ENCODE measurements around the gene LSS. TPM values are rescaled to one million over a fixed set of nuclear protein-coding genes. Genes with fewer than 3 reads are reported as not detected.

LSS gene
- total RNA-seq, 1 experiment from 2014 or later = 130 TPM

DNA sequence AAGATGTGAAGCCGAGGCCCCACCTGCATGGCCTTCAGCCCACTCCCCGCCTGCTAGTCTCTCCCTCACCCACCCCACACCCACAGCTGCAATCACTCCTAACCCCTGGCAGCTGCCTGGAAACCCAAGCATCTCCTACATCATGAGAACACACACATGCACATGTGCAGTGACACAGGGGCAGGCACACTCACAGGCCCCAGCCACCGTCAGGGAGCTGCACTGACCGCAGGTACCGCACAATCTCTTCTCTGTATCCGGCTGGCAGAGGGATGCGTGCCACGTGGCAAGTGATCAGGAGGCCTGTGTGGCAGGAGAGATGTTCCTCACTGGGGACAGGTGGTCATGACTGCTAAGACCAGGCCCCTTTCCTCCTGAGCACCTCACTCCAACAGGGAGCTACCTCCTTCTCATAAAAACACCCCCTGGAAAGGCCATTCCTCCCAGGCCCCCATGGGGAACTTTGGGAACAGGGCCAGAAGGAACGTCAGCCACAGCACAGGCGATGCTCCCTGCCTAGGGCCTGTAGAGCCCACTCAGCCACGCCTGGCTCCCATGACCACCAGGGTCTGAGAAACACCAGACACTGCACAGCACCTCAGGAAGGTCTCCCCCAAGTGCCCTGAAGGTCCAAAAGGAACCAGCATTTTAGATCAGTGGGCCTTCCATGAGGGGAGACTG lies 6.0 kb downstream of the LSS start:
- POLR2A ChIA-PET (ENCODE audit: low non-redundant PET) = no interaction called here
- CTCF ChIA-PET = no interaction called here
- intact Hi-C loops (cut with micrococcal nuclease; ENCODE audit: unreplicated experiment) = no loop called here

DNA sequence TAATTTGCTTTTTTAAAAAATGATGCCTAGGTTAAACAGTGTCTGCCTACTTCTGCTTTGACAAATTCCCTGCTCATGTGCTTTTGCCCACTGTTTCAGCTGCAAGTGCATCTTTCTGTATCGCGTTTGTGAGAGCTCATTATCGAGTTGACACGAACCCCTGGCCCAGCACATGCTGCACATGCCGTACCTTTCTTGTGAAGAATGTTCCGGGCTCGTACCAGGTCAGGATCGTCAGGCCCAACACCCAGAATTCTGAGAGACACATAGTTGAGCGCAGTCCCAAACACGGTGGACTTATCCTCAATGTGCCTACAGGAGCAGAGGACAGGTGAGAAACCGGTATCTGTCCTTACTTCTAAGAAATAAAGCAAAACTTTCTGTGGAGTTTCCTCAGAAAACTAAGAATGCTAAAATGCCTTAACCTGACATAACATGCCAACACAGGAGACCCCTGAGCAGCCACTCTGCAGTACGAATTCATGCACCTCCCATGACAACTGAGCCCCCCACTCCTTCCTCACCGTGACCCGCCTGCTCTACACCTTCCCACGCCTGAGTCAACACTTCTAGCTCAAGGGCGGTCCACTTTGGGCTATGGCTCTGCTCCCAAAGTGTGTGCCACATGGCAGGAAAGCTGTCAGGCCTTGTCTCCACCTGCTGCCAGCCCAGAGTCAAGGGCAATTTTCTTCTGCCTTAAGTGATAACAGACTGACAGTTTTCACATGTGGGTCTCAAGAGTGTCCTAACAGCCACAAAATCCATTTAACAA lies 6.7 kb downstream of the LSS start:
- Histone ChIP-seq H3K36me3 (ENCODE audit: insufficient read depth, low read length, poor library complexity, severe bottlenecking) (peaks cover 42% of the 10 kb centered on the region), H3K27me3 (replicated peaks; ENCODE audit: insufficient read depth, low read depth, low read length, poor library complexity) (no peaks in the 10 kb centered on the region), H3K9me3 (ENCODE audit: low read depth, low read length, poor library complexity, severe bottlenecking) (no peaks in the 10 kb centered on the region), H3K27ac (ENCODE audit: low read depth, low read length, poor library complexity, severe bottlenecking) (no peak overlapping the region), H3K4me1 (ENCODE audit: insufficient read depth, low read length, poor library complexity, severe bottlenecking) (peaks cover 11% of the 10 kb centered on the region), H3K4me3 (ENCODE audit: low read depth, low read length, poor library complexity, severe bottlenecking) (no peak overlapping the region)
- TF ChIP-seq, protein P1, sequence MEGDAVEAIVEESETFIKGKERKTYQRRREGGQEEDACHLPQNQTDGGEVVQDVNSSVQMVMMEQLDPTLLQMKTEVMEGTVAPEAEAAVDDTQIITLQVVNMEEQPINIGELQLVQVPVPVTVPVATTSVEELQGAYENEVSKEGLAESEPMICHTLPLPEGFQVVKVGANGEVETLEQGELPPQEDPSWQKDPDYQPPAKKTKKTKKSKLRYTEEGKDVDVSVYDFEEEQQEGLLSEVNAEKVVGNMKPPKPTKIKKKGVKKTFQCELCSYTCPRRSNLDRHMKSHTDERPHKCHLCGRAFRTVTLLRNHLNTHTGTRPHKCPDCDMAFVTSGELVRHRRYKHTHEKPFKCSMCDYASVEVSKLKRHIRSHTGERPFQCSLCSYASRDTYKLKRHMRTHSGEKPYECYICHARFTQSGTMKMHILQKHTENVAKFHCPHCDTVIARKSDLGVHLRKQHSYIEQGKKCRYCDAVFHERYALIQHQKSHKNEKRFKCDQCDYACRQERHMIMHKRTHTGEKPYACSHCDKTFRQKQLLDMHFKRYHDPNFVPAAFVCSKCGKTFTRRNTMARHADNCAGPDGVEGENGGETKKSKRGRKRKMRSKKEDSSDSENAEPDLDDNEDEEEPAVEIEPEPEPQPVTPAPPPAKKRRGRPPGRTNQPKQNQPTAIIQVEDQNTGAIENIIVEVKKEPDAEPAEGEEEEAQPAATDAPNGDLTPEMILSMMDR (conservative IDR thresholded peaks at IDR 0.05; ENCODE audit: low read depth, low read length) = no peak
- TF ChIP-seq EZH2 (IDR thresholded peaks at IDR 0.05; ENCODE audit: borderline replicate concordance, low read depth, low read length, poor library complexity, severe bottlenecking) = no peak
- ChIA-PET CTCF (no interaction called here), POLR2A (ENCODE audit: low non-redundant PET) (no interaction called here)
- no peak for DNase-seq (ENCODE audit: low spot score)
- intact Hi-C loops (cut with micrococcal nuclease; ENCODE audit: unreplicated experiment) = no loop called here
- no TSS peak for BruUV-seq (replicated peaks)

More for the DNA sequence above, 6.0 kb downstream of the LSS start:
- TF ChIP-seq EZH2 (IDR thresholded peaks at IDR 0.05; ENCODE audit: borderline replicate concordance, low read depth, low read length, poor library complexity, severe bottlenecking) = no peak
- TF ChIP-seq, protein P1 (conservative IDR thresholded peaks at IDR 0.05; ENCODE audit: low read depth, low read length) = no peak
- no peak for DNase-seq (ENCODE audit: low spot score)
- no TSS peak for BruUV-seq (replicated peaks)
- H3K27me3 ChIP-seq (replicated peaks; ENCODE audit: insufficient read depth, low read depth, low read length, poor library complexity) = no peaks in the 10 kb centered on the region
- H3K36me3 ChIP-seq (ENCODE audit: insufficient read depth, low read length, poor library complexity, severe bottlenecking) = peaks cover 42% of the 10 kb centered on the region
- peaks cover 12% of the 10 kb centered on the region for H3K4me1 ChIP-seq (ENCODE audit: insufficient read depth, low read length, poor library complexity, severe bottlenecking)
- no peaks in the 10 kb centered on the region for H3K9me3 ChIP-seq (ENCODE audit: low read depth, low read length, poor library complexity, severe bottlenecking)
- no peak overlapping the region for H3K4me3 ChIP-seq (ENCODE audit: low read depth, low read length, poor library complexity, severe bottlenecking)
- peak overlapping the region; percentile 10 for H3K27ac ChIP-seq (ENCODE audit: low read depth, low read length, poor library complexity, severe bottlenecking)

DNA sequence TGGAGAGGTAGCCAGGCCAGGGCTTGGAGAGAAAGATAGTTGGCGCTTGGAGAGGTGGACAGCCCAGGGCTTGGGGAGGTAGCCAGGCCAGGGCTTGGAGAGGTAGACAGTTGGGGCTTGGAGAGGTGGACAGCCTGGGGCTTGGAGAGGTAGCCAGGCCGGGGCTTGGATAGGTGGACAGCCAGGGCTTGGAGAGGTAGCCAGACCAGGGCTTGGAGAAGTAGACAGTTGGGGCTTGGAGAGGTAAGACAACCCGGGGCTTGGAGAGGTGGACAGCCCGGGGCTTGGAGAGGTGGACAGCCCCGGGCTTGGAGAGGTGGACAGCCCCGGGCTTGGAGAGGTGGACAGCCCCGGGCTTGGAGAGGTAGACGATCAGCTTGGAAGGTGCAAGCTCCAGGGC lies 7.7 kb downstream of the LSS start:
- H3K27ac ChIP-seq (ENCODE audit: low read depth, low read length, poor library complexity, severe bottlenecking) = no peak overlapping the region
- H3K9me3 ChIP-seq (ENCODE audit: low read depth, low read length, poor library complexity, severe bottlenecking) = no peaks in the 10 kb centered on the region
- DNase-seq (ENCODE audit: low spot score) = no peak
- H3K27me3 ChIP-seq (replicated peaks; ENCODE audit: insufficient read depth, low read depth, low read length, poor library complexity) = no peaks in the 10 kb centered on the region
- H3K4me1 ChIP-seq (ENCODE audit: insufficient read depth, low read length, poor library complexity, severe bottlenecking) = peaks cover 2% of the 10 kb centered on the region
- intact Hi-C loops (cut with micrococcal nuclease; ENCODE audit: unreplicated experiment) = no loop called here
- ChIA-PET CTCF (no interaction called here), POLR2A (ENCODE audit: low non-redundant PET) (no interaction called here)
- peaks cover 50% of the 10 kb centered on the region for H3K36me3 ChIP-seq (ENCODE audit: insufficient read depth, low read length, poor library complexity, severe bottlenecking)
- no peak overlapping the region for H3K4me3 ChIP-seq (ENCODE audit: low read depth, low read length, poor library complexity, severe bottlenecking)
- TF ChIP-seq, protein P1 (conservative IDR thresholded peaks at IDR 0.05; ENCODE audit: low read depth, low read length) = no peak
- no peak for TF ChIP-seq EZH2 (IDR thresholded peaks at IDR 0.05; ENCODE audit: borderline replicate concordance, low read depth, low read length, poor library complexity, severe bottlenecking)
- no TSS peak for BruUV-seq (replicated peaks)
